ENCODE data around the gene SLC23A2. TPM values are rescaled to one million over a fixed set of nuclear protein-coding genes. Genes with fewer than 3 reads are reported as not detected.

The SLC23A2 gene
- total RNA-seq (2022; extraction: Qiagen RNA extraction; ENCODE audit: low read depth) = 15.5 to 17.9 TPM (median 17.3 TPM) in 5 replicates

GRCh38 chr20:5001174-5002076, at the start of gene SLC23A2:
Gene SLC23A2, minus strand, starts transcription at chr20:5001510. Its CDS starts 68,948 bp downstream, at chr20:4932562.

Other genes with a start within 250 kb of the SLC23A2 start
- 8.8 to 14.1 TPM (median 10.3 TPM) in 5 replicates for gene RASSF2, start 177.9 kb downstream of the SLC23A2 start, total RNA-seq (2022; extraction: Qiagen RNA extraction; ENCODE audit: low read depth)
- 103 to 114 TPM (median 109 TPM) in 5 replicates for gene TMEM230, start 111.6 kb upstream of the SLC23A2 start, total RNA-seq (2022; extraction: Qiagen RNA extraction; ENCODE audit: low read depth)
- 380 to 454 TPM (median 429 TPM) in 5 replicates for gene PCNA, start 118.4 kb upstream of the SLC23A2 start, total RNA-seq (2022; extraction: Qiagen RNA extraction; ENCODE audit: low read depth)
- 51.3 to 57.6 TPM (median 57.0 TPM) in 5 replicates for gene CDS2, start 125.5 kb upstream of the SLC23A2 start, total RNA-seq (2022; extraction: Qiagen RNA extraction; ENCODE audit: low read depth)